ENCODE measurements around the gene CYTH4.

The CYTH4 gene

GRCh38 chr22:37287550-37287951 is 5.2 kb downstream of the CYTH4 start:
- H3K27ac ChIP-seq = no peak overlapping the region
- TF ChIP-seq CTCF (IDR thresholded peaks at IDR 0.05) = no peak
- TF ChIP-seq ZFX (IDR thresholded peaks at IDR 0.05; ENCODE audit: borderline replicate concordance) = no peak

- TF ChIP-seq CTCF (IDR thresholded peaks at IDR 0.05) (no peak), ZFX (IDR thresholded peaks at IDR 0.05; ENCODE audit: borderline replicate concordance) (no peak)
- no peak overlapping the region for H3K27ac ChIP-seq
Measured at GRCh38 chr22:37288521-37288920, 6.2 kb downstream of the CYTH4 start.

- no peak for TF ChIP-seq ZFX (IDR thresholded peaks at IDR 0.05; ENCODE audit: borderline replicate concordance)
- no peak for TF ChIP-seq CTCF (IDR thresholded peaks at IDR 0.05)
- no peak overlapping the region for H3K27ac ChIP-seq
Measured at GRCh38 chr22:37289156-37289735, 6.9 kb downstream of the CYTH4 start.

DNA sequence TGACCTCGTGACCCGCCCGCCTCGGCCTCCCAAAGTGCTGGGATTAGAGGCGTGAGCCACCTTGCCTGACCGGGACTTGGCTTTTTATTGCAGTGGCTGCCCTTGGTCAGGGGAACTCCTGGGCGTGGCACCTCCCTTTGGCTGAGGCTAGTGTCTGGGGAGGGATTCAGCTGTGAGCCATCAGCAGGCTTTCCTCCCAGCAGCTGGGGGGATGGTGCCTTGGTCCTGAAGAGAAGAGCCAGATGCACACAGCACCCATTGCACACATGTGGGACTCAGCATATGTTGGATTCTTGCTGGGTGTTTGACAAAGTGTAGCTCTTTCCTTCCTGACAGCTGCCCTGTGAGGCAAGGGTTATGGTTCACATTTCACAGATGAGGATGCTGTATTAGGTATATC is 8.4 kb downstream of the CYTH4 start:
- no peak for TF ChIP-seq ZFX (IDR thresholded peaks at IDR 0.05; ENCODE audit: borderline replicate concordance)
- no peak overlapping the region for H3K27ac ChIP-seq

- TF ChIP-seq CTCF (IDR thresholded peaks at IDR 0.05) (no peak), ZFX (IDR thresholded peaks at IDR 0.05; ENCODE audit: borderline replicate concordance) (no peak)
- no peak overlapping the region for H3K27ac ChIP-seq
Measured at GRCh38 chr22:37291559-37292298, 9.4 kb downstream of the CYTH4 start.

DNA sequence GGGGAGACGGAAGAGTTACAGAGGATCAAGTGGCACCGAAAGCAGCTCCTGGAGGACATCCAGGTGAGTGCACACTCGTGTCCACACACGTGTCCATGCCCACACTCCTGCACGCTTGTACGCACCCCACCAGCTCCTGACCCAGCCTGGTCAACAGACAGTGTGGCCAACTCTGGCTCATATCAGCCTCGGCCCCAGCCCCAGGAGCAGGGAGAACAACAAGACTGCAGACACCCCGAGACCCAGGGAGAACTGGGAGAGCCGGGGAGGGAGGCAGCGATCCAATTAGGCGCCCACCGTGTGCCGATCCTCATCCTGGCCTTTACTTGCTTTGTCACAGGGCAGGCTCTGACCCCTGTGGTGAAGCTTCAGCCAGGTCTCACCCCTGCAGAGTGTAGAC is 10.3 kb downstream of the CYTH4 start:
- TF ChIP-seq ZFX (IDR thresholded peaks at IDR 0.05; ENCODE audit: borderline replicate concordance) (no peak), CTCF (IDR thresholded peaks at IDR 0.05) (no peak)
- H3K27ac ChIP-seq = no peak overlapping the region

GRCh38 chr22:37293172-37293571 is 10.9 kb downstream of the CYTH4 start:
- no peak for TF ChIP-seq CTCF (IDR thresholded peaks at IDR 0.05)
- no peak overlapping the region for H3K27ac ChIP-seq

Measured in 22Rv1 (cell line).